Adrenal gland (tissue), 5 donors: ENCODE data around the gene FBXL5.

Experiments
- CTCF ChIP-seq, 6 experiments: fragments of 450-650 bp in 4 of 6; fragments of 200-600 bp in 2 of 6; sonication (generic) in 1 of 6; IDR thresholded peaks; 1 replicate in 5 of 6; 2 replicates in 1 of 6; pipeline versions ENCODE4 v1.5.1 to v1.8.0; 2016 to 2021; ENCODE audit warnings: antibody characterized with exemption in 6 of 6, mild to moderate bottlenecking in 2 of 6, moderate library complexity in 1 of 6
- POLR2A ChIP-seq, 2 donors: fragments of 450-650 bp; IDR thresholded peaks; one replicate each; pipeline ENCODE4 v1.6.1; 2017; ENCODE audit warnings: antibody characterized with exemption in 2 of 2, mild to moderate bottlenecking in 2 of 2, moderate library complexity in 1 of 2
- donor health status: DM: no; HTN: no; CAD: no.

DNA sequence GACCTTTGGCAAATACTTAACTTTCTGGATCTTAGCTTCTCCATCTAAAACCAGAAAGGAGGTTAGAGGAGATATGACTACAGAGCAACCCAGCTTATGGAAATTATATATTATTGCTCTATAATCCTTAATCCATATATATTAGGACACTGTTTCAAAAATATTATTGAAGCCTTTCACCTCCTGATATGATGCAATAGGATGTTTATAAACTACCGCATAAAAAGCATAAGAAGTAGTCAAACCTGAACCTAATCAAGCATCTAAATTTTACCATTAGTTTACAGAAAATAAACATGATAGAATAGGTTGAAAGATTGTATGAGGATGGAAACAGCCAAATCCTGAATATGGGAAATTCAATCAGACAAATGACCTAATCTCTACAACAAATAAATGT, 20.9 kb upstream of the FBXL5 start:
- no peak for TF ChIP-seq POLR2A (IDR thresholded peaks at IDR 0.05)
- no peak for TF ChIP-seq CTCF (IDR thresholded peaks at IDR 0.05)
